ENCODE data around the gene PAX2.

- TF ChIP-seq CTCF (IDR thresholded peaks at IDR 0.05; ENCODE audit: insufficient read depth, low read length) (no peak), POLR2AphosphoS5 (IDR thresholded peaks at IDR 0.05; ENCODE audit: low read depth) (no peak), REST (IDR thresholded peaks at IDR 0.05; ENCODE audit: insufficient replicate concordance, low read depth) (no peak), GABPA (IDR thresholded peaks at IDR 0.05; ENCODE audit: low read depth) (no peak)
Measured at GRCh38 chr10:100848770-100849169, 103.4 kb downstream of the PAX2 start.
